GM12801 (cell line): ENCODE measurements around the gene DPEP3.

Experiments used
- TF ChIP-seq, protein P1 (sequence below): IDR thresholded peaks from one replicate; pipeline ENCODE4 v1.5.1; 2011; ENCODE audit warnings: control low read depth; ENCODE audit not compliant: insufficient read length; ENCODE audit errors: extremely low read depth

Gene DPEP3

GRCh38 chr16:67936124-67936879, 44.0 kb downstream of the DPEP3 start, which contains the start of gene PSMB10:
Gene PSMB10 (minus strand): TSS chr16:67936850. CDS start chr16:67936749, 101 bp downstream.
- TF ChIP-seq, protein P1, sequence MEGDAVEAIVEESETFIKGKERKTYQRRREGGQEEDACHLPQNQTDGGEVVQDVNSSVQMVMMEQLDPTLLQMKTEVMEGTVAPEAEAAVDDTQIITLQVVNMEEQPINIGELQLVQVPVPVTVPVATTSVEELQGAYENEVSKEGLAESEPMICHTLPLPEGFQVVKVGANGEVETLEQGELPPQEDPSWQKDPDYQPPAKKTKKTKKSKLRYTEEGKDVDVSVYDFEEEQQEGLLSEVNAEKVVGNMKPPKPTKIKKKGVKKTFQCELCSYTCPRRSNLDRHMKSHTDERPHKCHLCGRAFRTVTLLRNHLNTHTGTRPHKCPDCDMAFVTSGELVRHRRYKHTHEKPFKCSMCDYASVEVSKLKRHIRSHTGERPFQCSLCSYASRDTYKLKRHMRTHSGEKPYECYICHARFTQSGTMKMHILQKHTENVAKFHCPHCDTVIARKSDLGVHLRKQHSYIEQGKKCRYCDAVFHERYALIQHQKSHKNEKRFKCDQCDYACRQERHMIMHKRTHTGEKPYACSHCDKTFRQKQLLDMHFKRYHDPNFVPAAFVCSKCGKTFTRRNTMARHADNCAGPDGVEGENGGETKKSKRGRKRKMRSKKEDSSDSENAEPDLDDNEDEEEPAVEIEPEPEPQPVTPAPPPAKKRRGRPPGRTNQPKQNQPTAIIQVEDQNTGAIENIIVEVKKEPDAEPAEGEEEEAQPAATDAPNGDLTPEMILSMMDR: no peak

GRCh38 chr16:67935402-67936123, 44.7 kb downstream of the DPEP3 start:
- TF ChIP-seq, protein P1: no peak

DNA sequence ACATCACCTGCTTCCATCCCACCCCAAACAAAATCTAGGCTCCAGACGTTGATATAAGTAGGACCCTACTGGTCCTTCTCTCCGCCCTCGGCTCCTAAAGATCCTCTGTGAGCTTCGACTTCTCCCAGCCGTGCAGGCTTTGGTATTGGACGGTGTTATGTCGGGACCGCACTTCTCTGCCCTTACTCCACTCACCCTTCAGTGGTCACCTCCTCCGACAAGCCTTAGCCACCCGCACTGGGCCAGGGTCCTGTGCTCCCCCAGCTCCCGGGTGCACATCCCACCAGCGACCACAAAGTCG, 45.2 kb downstream of the DPEP3 start:
- TF ChIP-seq, protein P1: no peak

DNA sequence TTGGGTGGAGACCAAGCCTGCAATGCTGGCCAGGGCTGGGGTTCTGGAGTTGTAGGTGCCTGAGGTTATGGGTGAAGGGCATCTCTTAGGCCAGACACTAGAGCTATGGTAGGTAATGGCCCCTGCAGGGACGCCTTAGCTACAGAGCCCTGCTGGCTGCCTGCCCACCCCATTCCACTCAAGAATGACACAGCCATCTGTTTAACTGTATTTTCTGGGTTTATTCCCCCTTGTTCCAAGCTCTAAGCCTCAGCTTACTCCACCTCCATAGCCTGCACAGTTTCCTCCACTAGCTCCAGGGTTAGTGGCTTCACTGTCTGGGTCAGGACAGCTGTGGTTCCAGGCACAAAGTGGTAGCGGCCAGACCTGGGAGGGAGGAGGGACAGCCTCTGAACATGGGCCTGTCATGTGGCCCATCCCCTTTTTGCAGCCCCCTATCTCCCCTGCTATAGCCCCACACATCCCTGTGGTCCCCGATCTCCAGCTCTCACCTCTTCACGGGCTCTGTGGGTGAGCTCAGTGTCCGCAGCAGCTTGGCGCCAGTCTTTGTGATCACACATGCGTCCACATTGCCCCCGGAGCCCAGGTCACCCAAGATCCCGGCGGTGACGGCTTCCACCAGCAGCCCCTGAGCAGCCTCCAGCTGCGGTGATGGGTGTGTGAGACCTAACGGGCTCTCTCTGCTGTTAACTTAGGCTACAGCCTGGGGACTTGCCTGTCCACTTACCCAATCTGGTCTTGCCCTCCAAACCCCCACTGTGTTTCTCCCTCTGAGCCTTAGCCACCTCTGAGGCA, 45.8 kb downstream of the DPEP3 start:
- TF ChIP-seq, protein P1: no peak

- TF ChIP-seq, protein P1: no peak
Measured at GRCh38 chr16:67933805-67934204, 46.5 kb downstream of the DPEP3 start.

GRCh38 chr16:67932462-67932840, 47.8 kb downstream of the DPEP3 start:
- TF ChIP-seq, protein P1: no peak
